Fibroblast of villous mesenchyme (primary cell): ENCODE measurements around the gene CHRM3. TPM values are rescaled to one million over a fixed set of nuclear protein-coding genes. Genes with fewer than 3 reads are reported as not detected.
"Not testable (repeated sequence)": the region's sequence is repeated elsewhere in the genome, so short reads cannot be mapped to it uniquely, and the experiment has no call there.

Experiments used
- DNase-seq: peaks from one replicate; pipeline ENCODE4 v3.0.0-alpha.2; 2010; ENCODE audit warnings: low read depth
- H3K4me3 ChIP-seq: 2 replicates; pipeline ENCODE4 v1.5.1; 2011; ENCODE audit warnings: low read depth, mild to moderate bottlenecking, low read length
- CTCF ChIP-seq: IDR thresholded peaks from 2 replicates; pipeline ENCODE4 v1.5.1; 2012; ENCODE audit warnings: low read depth, mild to moderate bottlenecking, low read length; ENCODE audit not compliant: insufficient read depth
- total RNA-seq: library from RNA; depleted of rRNA; stranded (reverse); fragments of >200 nt; gene quantifications from 2 replicates; pipeline ENCODE4 v1.2.3, GENCODE V29; 2012

The CHRM3 gene
- total RNA-seq, 1 donor = not detected

- DNase-seq = no peak
- TF ChIP-seq CTCF = no peak
- no peak overlapping the region for H3K4me3 ChIP-seq
These were observed 32.1 kb upstream of the CHRM3 start for GRCh38 chr1:239354231-239354630.

DNA sequence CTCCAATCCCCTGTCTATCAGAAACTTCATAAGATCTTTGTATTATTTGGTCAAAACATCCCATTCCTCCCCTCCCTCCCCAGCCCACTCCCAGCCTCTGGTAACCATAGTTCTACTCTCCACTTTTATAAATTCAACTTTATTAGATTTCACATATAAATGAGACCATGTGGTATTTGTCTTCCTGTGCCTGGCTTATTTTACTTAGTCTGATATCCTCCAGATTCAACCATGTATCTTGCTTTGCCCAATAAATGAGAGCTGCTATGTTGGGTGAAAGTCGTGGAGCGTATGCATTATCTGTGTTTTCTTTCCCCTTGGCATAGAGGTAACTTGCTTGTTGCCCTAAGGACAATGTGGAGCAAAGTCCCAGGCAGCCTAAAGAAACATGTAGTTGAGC is 28.5 kb upstream of the CHRM3 start:
- no peak for DNase-seq
- H3K4me3 ChIP-seq = no peak overlapping the region
- TF ChIP-seq CTCF = no peak

- peak; percentile 12 for DNase-seq
- TF ChIP-seq CTCF = no peak
- H3K4me3 ChIP-seq = no peak overlapping the region
These were observed 25.0 kb upstream of the CHRM3 start for GRCh38 chr1:239361403-239361802.

GRCh38 chr1:239363930-239364329 is 22.4 kb upstream of the CHRM3 start:
- no peak for TF ChIP-seq CTCF
- no peak for DNase-seq
- no peak overlapping the region for H3K4me3 ChIP-seq

- no peak for DNase-seq
- H3K4me3 ChIP-seq = no peak overlapping the region
These were observed 19.1 kb upstream of the CHRM3 start for GRCh38 chr1:239367196-239367810.

DNA sequence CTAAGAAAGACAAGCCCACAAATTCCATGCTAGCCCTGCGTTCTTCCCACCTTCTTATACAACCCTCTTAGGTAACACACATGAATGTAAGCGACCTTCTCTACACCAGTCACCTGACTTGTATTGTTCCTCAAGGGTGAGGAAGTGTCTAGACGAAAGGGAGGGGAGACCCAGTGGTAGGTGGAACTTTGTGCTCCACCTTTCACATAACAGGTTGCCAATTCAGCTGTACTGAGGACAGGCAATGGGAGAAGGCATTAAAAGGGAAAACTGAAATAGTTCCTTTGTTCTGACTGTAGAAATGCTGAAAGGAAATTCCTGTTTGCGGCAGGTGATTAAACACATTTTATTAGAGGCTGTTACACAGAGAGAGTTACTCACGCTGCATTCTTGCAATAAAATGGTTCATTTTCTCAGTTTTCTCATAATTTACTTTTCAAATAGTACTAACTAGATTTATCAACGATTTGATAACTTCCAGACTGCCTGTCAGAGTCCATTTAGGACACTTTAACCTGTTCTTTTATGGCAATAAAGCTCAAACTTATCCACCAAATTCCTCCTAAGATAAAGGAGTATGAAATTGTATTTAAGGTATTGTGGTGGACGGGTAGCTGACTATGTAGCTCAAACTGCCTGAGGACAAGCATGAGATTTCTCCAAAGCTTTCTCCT is 17.8 kb upstream of the CHRM3 start:
- H3K4me3 ChIP-seq = no peak overlapping the region
- no peak for TF ChIP-seq CTCF
- no peak for DNase-seq

More at GRCh38 chr1:239367196-239367810, 19.1 kb upstream of the CHRM3 start:
- no peak for TF ChIP-seq CTCF

GRCh38 chr1:239370869-239371268 is 15.5 kb upstream of the CHRM3 start:
- DNase-seq, H3K4me3 ChIP-seq: not testable (repeated sequence)
